ENCODE measurements around the gene FURIN.
"Not testable (repeated sequence)": the region's sequence is repeated elsewhere in the genome, so short reads cannot be mapped to it uniquely, and the experiment has no call there.

FURIN gene

DNA sequence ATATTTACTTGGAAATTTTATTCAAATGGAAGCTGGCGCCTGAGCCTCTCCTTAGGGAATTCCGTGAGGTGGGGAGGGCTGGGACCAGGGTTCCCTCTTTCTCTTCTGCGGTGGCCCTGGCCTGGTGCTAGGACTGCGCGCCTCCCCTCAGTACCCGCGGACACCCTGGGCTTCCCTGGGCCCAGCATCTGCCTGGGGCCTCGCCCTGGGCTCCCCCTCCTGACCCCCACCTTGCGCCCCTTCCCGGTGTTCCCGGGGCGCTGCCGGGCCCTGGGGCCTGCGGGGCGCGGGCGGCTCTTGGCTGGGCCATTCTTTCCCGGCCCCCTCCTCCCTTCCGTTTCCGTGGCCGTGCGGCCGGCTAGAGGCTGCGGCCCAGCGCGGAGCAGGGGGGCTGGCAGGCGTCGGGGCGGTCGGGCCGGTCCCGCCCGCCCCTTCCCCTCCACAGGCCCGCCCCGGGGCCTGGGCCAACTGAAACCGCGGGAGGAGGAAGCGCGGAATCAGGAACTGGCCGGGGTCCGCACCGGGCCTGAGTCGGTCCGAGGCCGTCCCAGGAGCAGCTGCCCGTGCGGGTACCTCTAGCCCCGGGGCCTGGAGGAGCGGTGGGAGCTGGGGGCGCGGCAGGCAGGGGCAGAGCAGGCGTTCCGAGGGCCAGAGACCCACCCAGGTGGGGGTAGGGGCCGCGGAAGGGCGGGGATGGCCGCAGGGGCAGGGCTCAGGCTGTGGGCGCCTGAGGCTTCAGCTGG lies 15.8 kb downstream of the FURIN start, which contains the start of gene FES:
FES (plus strand) TSS at position 529 of the 743 bp plus-strand sequence. CDS start 542 bp downstream, outside the sequence.
- no peak for ATAC-seq

DNA sequence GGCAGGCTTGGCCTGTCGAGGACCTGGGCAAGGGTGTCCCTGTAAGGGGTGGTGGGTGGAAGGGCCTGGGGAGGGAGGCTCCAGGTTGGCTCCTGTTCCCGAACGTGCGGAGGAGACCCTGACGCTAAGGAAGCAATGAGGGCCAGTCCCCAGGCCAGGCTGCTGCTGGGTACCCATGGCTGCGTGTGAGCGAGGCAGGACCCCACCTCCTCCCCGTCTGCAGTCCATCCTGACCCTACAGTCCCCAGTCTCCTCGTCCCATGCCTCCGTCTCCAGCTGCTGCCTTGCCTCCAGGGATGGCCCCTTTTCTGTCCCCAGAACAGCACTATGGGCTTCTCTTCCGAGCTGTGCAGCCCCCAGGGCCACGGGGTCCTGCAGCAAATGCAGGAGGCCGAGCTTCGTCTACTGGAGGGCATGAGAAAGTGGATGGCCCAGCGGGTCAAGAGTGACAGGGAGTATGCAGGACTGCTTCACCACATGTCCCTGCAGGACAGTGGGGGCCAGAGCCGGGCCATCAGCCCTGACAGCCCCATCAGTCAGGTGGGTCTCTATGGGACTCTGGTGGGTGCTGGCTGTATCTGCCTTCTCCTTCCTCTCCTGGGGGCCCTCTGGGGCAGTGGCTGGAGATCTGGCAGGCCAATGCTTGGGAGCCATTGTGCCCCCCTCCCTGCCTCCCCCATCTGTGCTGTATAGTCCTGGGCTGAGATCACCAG lies 16.5 kb downstream of the FURIN start:
- no peak for ATAC-seq

DNA sequence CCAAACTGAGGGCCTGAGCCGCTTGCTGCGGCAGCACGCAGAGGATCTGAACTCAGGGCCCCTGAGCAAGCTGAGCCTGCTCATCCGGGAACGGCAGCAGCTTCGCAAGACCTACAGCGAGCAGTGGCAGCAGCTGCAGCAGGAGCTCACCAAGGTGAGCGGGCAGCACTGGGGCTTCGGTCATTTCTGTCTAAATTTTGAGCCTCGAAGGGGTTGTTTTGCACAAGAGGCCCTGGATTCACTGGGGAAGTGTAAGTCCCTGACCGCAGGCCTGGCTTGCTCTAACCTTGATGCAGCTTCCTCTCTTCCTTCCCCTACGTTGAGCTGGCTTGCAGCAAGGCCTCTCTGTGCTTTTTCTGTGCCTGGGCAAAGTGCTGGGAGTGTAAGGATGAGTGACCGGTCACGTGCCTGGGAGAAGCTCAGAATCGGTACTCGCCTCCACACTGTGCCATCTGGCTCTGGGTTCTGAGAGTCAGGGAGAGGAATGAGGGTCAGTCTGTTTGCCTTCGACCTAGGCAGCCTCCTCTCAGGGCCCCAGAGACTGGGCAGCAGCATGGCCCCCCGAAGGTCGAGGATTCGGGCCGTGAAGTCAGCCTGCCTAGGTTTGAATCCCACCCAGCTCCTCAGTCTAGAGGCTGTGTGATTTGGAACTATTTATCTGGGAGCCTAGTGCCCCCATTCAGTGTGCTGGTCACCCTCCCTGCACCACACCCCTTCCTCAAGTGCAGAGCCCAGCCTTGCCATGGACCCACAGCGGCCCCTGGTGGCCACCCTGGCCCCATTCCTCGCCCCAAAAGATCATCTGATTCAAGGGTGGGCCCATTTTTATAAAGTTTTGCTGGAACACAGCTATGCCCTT lies 17.3 kb downstream of the FURIN start:
- peak; percentile 66 to 77 for ATAC-seq

DNA sequence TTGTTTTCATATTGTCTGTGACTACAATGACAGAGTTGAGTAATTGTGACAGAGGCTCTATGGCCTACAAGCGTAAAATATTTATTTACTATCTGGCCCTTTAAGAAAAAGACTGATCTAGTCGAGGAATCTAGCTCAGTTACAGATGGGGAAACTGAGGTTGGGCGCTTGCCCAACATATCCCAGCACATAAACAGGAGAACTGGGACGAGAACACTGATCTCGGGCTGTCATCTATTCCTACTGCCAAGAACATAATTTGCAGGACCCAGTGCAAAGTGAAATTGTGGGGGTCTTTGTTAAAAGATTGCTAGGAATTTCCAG lies 17.9 kb downstream of the FURIN start:
- ATAC-seq: no peak

DNA sequence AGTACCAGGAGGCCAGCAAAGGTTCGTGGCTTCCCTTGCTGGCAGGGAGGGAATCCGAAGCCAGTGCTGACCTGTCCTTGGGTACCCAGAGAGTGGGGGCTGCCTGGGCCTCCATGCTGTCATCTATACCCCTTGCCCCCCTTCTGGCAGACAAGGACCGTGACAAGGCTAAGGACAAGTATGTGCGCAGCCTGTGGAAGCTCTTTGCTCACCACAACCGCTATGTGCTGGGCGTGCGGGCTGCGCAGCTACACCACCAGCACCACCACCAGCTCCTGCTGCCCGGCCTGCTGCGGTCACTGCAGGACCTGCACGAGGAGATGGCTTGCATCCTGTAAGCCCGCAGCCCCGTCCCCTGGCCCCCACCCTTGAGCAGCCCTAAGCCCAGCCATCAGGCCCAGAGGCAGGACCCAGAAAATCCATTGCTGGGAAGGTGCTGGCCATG lies 18.7 kb downstream of the FURIN start:
- no peak for ATAC-seq

DNA sequence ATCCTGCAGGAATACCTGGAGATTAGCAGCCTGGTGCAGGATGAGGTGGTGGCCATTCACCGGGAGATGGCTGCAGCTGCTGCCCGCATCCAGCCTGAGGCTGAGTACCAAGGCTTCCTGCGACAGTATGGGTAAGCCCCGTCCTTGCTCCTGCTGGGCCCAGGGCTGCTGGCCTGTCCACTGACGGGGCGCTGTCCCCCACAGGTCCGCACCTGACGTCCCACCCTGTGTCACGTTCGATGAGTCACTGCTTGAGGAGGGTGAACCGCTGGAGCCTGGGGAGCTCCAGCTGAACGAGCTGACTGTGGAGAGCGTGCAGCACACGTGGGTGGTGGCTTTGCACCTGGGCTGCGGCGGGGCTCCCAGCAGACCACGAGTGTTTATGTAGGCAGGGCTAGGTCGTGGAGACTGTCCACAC lies 20.9 kb downstream of the FURIN start:
- no peak for ATAC-seq

DNA sequence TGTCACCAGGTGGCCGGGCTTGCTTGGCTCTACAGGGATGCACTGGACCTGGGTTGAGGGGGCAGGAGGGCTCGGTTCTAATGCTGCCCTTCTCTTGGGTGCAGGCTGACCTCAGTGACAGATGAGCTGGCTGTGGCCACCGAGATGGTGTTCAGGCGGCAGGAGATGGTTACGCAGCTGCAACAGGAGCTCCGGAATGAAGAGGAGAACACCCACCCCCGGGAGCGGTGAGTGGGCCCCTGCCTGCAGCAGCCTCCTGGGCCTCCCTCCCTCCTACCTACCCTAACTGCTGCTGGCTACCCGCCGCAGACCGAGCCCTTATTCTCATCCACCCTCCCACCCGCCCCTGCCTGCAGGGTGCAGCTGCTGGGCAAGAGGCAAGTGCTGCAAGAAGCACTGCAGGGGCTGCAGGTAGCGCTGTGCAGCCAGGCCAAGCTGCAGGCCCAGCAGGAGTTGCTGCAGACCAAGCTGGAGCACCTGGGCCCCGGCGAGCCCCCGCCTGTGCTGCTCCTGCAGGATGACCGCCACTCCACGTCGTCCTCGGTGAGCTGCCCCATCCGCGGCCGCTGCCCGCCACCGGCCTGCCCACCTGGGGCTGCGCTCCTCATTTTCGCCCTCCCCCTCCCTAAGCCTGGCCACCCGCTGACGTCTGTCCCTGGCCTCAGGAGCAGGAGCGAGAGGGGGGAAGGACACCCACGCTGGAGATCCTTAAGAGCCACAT lies 21.5 kb downstream of the FURIN start:
- no peak for ATAC-seq

DNA sequence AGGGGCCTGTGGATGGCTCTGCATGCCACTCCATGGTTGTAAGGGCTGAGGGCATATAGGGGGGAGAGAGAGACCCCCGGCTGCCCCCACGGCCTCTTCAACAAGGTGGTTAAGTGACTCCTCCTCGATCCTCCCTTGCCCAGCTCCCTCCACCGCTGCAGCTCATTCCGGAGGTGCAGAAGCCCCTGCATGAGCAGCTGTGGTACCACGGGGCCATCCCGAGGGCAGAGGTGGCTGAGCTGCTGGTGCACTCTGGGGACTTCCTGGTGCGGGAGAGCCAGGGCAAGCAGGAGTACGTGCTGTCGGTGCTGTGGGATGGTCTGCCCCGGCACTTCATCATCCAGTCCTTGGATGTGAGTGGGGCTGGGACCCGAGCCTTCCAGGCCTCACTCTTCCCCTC lies 22.5 kb downstream of the FURIN start:
- no peak for ATAC-seq

DNA sequence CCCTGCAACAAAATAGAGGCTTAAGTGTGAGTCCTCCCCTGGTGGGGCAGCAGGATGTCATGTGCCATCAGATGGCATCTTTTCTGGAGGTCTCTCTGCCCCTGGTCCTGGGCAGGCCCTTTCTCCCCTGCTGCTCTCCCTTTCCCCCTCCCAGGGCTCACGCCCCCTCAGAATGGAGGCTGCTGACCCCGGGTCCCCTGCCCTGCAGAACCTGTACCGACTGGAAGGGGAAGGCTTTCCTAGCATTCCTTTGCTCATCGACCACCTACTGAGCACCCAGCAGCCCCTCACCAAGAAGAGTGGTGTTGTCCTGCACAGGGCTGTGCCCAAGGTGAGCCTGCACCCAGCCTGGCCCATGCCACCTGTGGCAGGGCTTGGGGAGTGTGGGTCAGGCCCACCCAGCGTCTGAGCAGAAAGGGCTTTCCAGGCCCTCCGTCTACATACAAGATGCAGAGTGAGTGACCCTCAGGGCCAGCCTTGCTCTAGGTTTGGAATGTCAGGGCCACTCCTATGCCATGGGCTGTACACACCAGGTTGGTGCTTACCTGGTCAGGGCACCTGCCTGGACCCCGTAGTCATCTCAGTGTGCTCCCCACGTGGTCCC lies 23.1 kb downstream of the FURIN start:
- no peak for ATAC-seq

DNA sequence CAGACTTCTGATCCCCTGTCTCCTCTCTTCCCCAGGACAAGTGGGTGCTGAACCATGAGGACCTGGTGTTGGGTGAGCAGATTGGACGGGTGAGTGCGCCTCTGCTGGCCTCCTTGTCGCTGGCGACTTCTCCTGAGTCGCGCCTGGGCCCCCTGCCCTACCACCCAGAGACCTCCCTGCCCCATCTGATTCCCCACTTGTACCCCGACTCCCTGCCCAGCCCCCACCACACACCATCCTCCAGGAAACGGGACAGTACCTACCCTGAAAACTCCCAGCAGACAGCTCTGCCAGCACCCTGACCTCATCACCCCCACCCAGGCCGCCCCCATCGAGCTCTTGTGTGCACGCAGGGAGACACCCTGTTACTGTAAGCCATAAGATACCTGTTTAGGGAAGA lies 23.6 kb downstream of the FURIN start:
- ATAC-seq: no peak

DNA sequence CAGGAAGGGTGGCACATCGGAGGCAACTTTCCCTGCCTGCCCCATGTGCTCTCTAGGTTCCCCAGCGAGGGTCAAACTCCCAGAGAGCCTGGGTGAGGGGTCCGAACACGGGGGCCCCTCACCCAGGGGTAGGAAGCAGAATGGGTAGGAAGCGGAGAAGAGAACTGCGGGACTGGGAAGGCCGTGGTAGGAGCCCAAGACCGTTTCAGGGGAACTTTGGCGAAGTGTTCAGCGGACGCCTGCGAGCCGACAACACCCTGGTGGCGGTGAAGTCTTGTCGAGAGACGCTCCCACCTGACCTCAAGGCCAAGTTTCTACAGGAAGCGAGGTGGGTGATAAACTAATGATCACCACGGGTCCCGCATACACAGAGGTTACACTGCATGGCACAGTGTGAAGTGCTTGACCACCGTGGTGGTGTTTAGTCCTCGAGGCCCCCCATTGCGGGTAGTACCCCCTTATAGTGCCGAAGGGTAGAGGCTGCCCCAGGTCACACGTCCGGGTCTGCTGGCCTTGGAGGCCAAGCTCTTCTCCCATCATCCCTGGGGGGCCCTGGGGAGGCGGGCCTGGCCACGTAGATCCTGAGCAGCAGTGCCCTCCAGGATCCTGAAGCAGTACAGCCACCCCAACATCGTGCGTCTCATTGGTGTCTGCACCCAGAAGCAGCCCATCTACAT lies 24.2 kb downstream of the FURIN start:
- no peak for ATAC-seq

DNA sequence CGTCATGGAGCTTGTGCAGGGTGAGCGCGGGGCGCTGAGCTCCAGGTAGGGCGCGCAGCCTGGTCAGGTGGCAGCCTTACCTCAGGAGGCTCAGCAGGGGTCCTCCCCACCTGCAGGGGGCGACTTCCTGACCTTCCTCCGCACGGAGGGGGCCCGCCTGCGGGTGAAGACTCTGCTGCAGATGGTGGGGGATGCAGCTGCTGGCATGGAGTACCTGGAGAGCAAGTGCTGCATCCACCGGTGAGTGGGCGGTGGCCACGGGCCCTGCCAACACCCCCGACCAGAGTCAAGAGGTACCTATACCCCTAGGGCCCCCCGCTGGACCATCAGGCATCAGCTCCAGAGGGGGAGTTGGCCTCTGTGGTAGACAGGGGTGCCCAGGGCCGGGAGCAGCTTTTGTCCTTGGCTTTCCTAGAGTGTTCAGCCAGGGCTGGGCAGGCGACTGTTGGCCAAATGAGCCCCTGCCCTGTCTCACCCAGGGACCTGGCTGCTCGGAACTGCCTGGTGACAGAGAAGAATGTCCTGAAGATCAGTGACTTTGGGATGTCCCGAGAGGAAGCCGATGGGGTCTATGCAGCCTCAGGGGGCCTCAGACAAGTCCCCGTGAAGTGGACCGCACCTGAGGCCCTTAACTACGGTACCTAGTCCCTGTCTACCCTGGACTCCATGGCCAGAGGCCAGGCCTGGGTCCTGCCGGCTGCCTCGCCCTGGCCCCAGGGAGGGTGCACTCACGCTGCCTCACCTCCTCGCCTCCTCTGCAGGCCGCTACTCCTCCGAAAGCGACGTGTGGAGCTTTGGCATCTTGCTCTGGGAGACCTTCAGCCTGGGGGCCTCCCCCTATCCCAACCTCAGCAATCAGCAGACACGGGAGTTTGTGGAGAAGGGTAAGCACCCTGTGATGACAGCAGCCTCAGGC lies 25.0 kb downstream of the FURIN start:
- no peak for ATAC-seq

DNA sequence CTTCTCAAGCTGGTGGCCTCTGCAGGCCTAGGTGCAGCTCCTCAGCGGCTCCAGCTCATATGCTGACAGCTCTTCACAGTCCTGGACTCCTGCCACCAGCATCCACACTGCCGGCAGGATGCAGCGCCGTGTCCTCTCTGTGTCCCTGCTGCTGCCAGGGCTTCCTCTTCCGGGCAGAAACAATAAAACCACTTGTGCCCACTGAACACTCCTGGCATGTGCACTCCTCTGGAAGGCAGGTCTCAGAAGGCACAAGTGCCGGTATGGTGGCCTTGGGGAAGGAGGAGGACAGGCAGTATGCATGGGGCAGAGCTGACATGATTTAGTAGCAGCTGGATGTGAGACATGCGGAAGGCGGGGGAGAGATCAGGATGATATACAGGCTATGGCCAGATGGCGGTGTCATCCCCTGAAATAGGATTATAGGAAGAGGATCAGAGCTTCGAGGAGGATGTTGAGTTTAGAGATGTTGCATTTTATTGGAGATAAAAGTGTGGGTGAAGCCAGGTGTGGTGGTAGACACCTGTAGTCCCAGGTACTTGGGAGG lies 27.3 kb downstream of the FURIN start:
- no peak for ATAC-seq

DNA sequence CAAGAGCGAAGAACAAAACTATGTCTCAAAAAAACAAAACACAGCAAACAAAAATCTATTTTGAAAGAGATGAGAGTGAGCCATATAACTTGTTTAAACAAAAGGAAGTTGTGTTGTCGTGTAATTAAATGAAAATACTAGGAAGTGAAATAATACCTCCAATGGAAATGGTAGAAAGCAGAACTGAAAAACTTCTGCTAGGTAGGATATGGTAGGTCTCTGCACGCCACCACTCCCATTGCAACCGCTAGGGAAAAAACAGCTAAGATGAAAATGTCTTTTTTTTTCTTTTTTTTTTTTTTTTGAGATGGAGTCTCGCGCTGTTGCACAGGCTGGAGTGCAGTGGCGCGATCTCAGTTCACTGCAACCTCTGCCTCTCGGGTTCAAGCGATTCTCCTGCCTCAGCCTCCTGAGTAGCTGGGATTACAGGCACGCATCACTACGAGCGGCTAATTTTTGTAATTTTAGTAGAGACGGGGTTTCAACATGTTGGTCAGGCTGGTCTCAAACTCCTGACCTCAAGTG lies 28.8 kb downstream of the FURIN start:
- not testable (repeated sequence) for ATAC-seq

DNA sequence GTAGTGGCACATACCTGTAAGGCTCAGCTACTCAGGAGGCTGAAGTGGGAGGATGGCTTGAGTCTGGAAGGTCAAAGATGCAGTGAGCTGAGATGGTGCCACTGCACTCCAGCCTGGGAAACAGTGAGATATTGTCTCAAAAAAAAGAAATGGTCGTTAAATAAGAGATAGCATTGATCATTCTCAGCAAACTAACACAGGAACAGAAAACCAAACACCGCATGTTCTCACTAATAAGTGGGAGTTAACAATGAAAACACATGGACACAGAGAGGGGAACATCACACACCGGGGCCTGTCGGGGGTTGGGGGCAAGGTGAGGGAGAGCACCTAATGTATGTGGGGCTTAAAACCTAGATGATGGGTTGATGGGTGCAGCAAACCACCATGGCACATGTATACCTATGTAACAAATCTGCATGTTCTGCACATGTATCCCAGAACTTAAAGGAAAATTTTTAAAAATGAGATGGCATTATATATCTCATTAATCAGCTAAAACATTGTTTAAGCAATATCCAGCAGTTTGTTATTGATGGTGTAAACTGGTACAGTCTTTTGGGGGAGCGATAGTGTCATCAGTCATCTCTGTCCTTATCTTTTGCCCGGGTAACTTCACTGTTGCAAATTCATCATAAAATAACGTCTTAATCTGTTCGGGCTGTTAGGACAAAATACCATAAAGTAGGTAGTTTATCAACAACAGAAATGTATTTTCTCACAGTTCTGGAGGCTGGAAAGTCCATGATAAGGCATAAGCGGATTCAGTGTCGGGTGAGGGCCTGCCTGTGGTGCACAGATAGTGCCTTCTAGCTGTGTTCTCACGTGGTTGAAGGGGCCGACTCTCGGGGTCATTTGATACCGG lies 33.0 kb downstream of the FURIN start:
- ATAC-seq: no peak

DNA sequence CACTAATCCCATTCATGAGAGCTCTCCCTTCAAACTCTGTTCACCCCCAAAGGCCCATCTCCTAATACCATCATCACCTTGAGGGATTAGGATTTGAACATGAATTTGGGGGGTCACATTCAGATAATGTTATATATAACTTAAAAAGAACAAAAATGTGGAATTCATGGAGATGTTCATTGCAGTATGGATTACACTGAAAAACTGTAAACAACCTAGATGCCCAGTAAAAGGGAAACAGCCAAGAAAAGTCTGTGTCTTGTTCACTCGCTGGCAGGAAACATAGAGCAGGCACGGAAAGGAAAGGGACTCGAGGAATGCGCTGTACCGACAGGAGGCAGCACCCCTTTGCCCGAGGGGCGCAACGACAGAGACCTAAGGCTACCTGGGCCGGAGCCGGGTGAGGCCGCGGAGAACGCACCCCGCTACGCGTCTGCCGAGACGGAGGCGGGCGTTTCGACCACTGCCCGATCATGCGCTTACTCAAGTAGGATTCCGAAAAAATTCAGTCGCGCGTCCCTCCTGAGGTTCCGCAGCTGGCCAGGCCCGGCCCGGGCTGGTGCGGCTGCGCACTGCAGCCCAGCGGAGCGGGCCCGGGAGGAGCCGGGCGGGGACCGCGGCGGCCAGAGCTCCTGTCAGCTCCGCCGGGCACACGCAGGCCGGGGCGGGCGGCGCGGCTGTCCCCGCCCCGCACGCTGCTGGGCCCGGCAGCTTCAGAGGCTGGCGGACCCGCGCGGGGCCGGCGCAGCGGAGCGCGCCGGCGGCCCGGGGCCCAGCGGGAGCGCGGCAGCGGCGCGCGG lies 33.9 kb downstream of the FURIN start:
- ATAC-seq: peak; percentile 81

DNA sequence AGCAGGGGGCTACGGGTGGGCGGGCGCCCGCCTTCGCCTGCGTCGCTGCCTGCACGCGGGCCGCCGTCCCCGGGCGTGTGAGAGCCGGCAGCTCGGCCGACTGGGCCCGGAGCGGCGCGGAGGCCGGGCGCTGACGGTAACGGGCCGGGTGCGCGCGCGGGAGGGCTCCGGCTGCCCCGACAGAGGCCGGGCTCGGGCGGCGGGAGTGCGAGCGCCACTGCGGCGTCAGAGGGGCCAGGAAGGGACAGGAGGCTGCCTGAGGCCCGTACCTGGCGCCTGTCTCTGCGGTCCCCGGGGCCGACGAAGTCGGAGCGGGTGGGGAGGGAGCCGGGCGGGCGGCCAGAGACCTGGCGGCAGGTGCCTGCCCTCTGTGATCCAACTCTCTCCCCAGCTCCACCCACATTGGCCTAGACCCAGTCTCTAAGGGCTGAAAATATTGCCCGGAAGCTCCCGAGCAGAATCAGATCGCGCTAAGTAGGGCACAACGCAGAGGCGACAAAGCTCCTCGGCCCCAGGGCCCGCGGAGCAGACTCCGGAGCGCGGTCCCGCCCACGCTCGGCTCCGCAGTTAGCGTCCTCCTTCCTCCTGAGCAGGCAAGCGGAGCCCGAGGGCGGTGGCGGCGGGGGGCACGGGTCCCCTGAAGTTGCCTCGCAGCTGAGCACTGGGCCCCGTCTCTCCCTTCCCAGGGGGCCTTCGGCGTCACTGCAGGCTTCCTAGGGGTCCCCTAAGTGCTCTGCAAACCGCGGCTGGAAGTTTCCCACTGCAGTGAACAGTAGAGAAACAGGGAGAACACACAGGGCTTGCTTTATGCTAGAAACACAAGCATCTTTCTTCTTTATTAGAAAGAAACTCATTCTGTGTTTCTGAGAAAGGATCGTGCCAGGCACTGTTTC lies 34.7 kb downstream of the FURIN start, which contains the start of gene MAN2A2:
MAN2A2 (plus strand) TSS at position 463 of the 893 bp plus-strand sequence. CDS start 906 bp downstream, outside the sequence.
- peak; percentile 64 to 70 for ATAC-seq
